SU-DHL-6 (cell line): ENCODE measurements around the gene ALDH4A1.

Source experiments
- CTCF ChIP-seq: fragments of 200-600 bp; sonication (generic); IDR thresholded peaks from one replicate; pipeline ENCODE4 v1.5.1; 2017; ENCODE audit warnings: antibody characterized with exemption, mild to moderate bottlenecking, low read length, moderate library complexity; ENCODE audit not compliant: insufficient read depth, poor library complexity, severe bottlenecking
- EZH2phosphoT487 ChIP-seq: fragments of 200-600 bp; sonication (generic), shearing (Covaris generic); conservative IDR thresholded peaks from 2 replicates; pipeline ENCODE4 v1.6.1; 2018; ENCODE audit warnings: mild to moderate bottlenecking, antibody characterized with exemption, low read length, moderate library complexity, mixed read lengths

DNA sequence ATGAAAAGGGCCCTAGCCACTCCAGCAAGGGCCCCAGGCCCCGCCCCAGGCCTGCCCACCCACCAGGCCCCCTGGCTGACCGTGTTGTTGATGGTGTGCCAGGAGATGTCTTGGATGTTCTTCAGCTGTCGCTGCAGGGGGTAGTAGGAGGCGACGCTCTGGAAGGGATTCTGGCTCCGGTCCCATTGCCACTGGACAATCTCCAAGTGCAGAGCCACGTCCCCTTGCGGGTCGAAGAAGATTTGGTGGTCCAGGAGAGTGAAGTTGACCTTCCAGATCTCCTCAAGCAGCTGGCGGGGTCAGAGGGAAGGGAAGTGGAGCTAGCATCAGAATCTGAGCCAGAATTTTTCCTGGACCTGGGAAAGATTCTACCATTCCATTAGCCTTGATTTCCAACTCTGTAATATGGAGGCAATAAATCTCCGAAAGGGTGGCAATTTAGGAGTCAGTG is 53.1 kb downstream of the ALDH4A1 start:
- TF ChIP-seq CTCF (no peak), EZH2phosphoT487 (no peak)
